Measurements from ENCODE around the gene ZSCAN29.

The ZSCAN29 gene

GRCh38 chr15:43352693-43353382 lies 18.0 kb downstream of the ZSCAN29 start:
- H3K36me3 ChIP-seq (ENCODE audit: control insufficient read depth, insufficient read depth, low read length), result peaks cover 15% of the 10 kb centered on the region
- H3K9me3 ChIP-seq (ENCODE audit: control insufficient read depth, low read length), result no peaks in the 10 kb centered on the region
- no peak overlapping the region for H3K27ac ChIP-seq (ENCODE audit: insufficient read depth, low read depth, low read length, poor library complexity, severe bottlenecking)
- no peaks in the 10 kb centered on the region for H3K4me1 ChIP-seq (ENCODE audit: control insufficient read depth, insufficient read depth, low read length)
- no peak overlapping the region for H3K4me3 ChIP-seq (ENCODE audit: insufficient read depth, low read depth, low read length)
- H3K27me3 ChIP-seq (ENCODE audit: control insufficient read depth, insufficient read depth, low read length, poor library complexity, severe bottlenecking), result no peaks in the 10 kb centered on the region
- WGBS, 2 experiments, result 97 to 98% methylated on average over 2 of the region's 2 CpGs

DNA sequence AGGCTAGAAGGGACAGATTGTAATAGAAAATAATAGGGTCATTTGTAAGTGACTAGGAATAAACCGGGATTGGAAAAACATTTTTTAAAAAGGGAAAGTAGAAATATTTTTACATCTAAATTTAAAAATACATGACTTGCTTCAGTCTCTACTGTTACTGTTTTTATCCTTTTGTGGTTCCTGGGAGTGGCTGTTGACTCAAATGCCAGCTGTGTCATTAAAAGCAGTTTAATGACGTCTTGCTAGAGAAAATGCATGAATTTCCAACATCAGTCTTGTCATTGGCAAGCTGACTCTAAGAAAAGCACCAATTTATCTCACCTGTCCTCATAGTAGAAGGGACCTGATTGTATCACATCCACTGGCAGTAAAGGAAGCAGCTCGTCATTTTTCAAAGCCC lies 23.7 kb downstream of the ZSCAN29 start:
- no peak overlapping the region for H3K27ac ChIP-seq (ENCODE audit: insufficient read depth, low read depth, low read length, poor library complexity, severe bottlenecking)
- no peaks in the 10 kb centered on the region for H3K4me1 ChIP-seq (ENCODE audit: control insufficient read depth, insufficient read depth, low read length)
- H3K36me3 ChIP-seq (ENCODE audit: control insufficient read depth, insufficient read depth, low read length), result peaks cover 21% of the 10 kb centered on the region
- no peak overlapping the region for H3K4me3 ChIP-seq (ENCODE audit: insufficient read depth, low read depth, low read length)
- WGBS, 2 experiments, result 90 to 92% methylated on average over 2 of the region's 3 CpGs
- H3K9me3 ChIP-seq (ENCODE audit: control insufficient read depth, low read length), result no peaks in the 10 kb centered on the region
- no peaks in the 10 kb centered on the region for H3K27me3 ChIP-seq (ENCODE audit: control insufficient read depth, insufficient read depth, low read length, poor library complexity, severe bottlenecking)

DNA sequence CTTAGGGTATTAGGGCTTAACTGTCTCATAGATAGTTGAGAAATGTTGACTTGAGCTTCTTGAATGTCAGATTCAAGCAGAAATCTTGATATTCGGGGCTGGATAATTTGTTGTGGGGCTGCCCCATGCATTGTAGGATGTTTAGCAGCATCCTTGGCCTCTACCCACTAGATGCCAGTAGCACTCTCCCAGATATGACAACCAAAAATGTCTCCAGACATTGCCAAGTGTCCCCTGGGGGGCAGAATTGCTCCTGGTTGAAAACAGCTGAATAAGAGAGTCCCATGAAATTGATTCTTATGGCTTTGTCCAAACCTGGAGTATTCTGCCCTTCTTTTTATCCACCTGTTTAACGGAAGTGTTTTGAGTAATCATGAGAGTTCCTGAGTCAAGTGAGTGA lies 24.5 kb downstream of the ZSCAN29 start:
- Histone ChIP-seq H3K4me1 (ENCODE audit: control insufficient read depth, insufficient read depth, low read length) (no peaks in the 10 kb centered on the region), H3K9me3 (ENCODE audit: control insufficient read depth, low read length) (no peaks in the 10 kb centered on the region), H3K4me3 (ENCODE audit: insufficient read depth, low read depth, low read length) (no peak overlapping the region), H3K36me3 (ENCODE audit: control insufficient read depth, insufficient read depth, low read length) (peaks cover 17% of the 10 kb centered on the region), H3K27ac (ENCODE audit: insufficient read depth, low read depth, low read length, poor library complexity, severe bottlenecking) (no peak overlapping the region), H3K27me3 (ENCODE audit: control insufficient read depth, insufficient read depth, low read length, poor library complexity, severe bottlenecking) (no peaks in the 10 kb centered on the region)
- WGBS, 2 experiments, result 94% methylated on average over 2 of the region's 2 CpGs

- 7% methylated on average over 7 of the region's 7 CpGs for WGBS, 2 experiments
- Histone ChIP-seq H3K36me3 (ENCODE audit: control insufficient read depth, insufficient read depth, low read length) (no peaks in the 10 kb centered on the region), H3K4me1 (ENCODE audit: control insufficient read depth, insufficient read depth, low read length) (peaks cover 4% of the 10 kb centered on the region), H3K9me3 (ENCODE audit: control insufficient read depth, low read length) (no peaks in the 10 kb centered on the region), H3K27me3 (ENCODE audit: control insufficient read depth, insufficient read depth, low read length, poor library complexity, severe bottlenecking) (no peaks in the 10 kb centered on the region), H3K4me3 (ENCODE audit: insufficient read depth, low read depth, low read length) (peak overlapping the region; percentile 89), H3K27ac (ENCODE audit: insufficient read depth, low read depth, low read length, poor library complexity, severe bottlenecking) (no peak overlapping the region)
These were observed 40.1 kb downstream of the ZSCAN29 start for GRCh38 chr15:43330780-43331087.

GRCh38 chr15:43329960-43330779 lies 40.7 kb downstream of the ZSCAN29 start, which contains the start of gene LCMT2:
Gene LCMT2 (minus strand): TSS chr15:43330573. CDS start chr15:43330489, 84 bp downstream.
- Histone ChIP-seq H3K4me1 (ENCODE audit: control insufficient read depth, insufficient read depth, low read length) (peaks cover 4% of the 10 kb centered on the region), H3K4me3 (ENCODE audit: insufficient read depth, low read depth, low read length) (peak within 1 kb of the TSS; percentile 89)

DNA sequence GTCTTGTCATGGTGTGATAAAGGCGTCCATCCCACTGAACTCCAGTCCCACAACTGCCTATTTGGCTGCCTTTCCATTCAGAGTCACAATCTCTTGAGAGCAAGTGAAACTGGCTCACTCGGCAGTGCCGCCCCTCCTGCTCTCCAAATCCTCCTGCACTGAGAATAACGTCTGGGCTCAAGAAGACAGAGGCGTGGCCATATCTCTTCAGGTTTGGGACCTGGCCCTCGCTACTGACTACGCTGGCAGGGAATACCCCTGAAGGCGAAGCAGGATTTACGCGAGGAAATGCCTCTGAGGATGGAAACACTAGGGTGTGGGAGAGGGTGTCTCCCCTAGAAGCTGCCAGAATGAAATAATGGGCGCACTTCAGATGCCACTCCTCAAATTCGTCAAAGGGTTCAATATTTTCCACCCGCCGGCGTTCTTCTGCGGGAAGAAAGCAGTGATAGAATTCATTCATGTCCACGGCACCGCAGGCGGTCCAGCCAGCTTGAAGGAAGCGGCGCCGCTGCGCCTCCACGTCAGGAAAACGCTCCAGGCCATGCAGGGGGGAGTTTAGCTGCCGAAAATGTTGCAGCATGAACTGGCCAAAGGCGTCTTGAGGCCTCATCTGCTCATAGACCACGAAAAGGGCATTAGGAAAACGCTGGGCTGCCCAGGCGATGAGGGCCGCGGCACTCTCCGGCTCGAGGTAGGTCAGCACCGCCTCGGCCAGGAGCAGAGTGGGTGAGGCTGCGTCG lies 41.5 kb downstream of the ZSCAN29 start:
- no peaks in the 10 kb centered on the region for H3K27me3 ChIP-seq (ENCODE audit: control insufficient read depth, insufficient read depth, low read length, poor library complexity, severe bottlenecking)
- WGBS, 2 experiments, result 19 to 20% methylated on average over 38 of the region's 38 CpGs
- peaks cover 4% of the 10 kb centered on the region for H3K4me1 ChIP-seq (ENCODE audit: control insufficient read depth, insufficient read depth, low read length)
- H3K9me3 ChIP-seq (ENCODE audit: control insufficient read depth, low read length), result no peaks in the 10 kb centered on the region
- peak overlapping the region; percentile 91 for H3K27ac ChIP-seq (ENCODE audit: insufficient read depth, low read depth, low read length, poor library complexity, severe bottlenecking)
- no peaks in the 10 kb centered on the region for H3K36me3 ChIP-seq (ENCODE audit: control insufficient read depth, insufficient read depth, low read length)
- H3K4me3 ChIP-seq (ENCODE audit: insufficient read depth, low read depth, low read length), result peak overlapping the region; percentile 89

More at GRCh38 chr15:43329960-43330779, 40.7 kb downstream of the ZSCAN29 start, which contains the start of gene LCMT2:
- no peaks in the 10 kb centered on the region for H3K27me3 ChIP-seq (ENCODE audit: control insufficient read depth, insufficient read depth, low read length, poor library complexity, severe bottlenecking)
- H3K36me3 ChIP-seq (ENCODE audit: control insufficient read depth, insufficient read depth, low read length), result no peaks in the 10 kb centered on the region
- WGBS, 2 experiments, result 0% methylated on average over 86 of the region's 86 CpGs
- no peaks in the 10 kb centered on the region for H3K9me3 ChIP-seq (ENCODE audit: control insufficient read depth, low read length)
- H3K27ac ChIP-seq (ENCODE audit: insufficient read depth, low read depth, low read length, poor library complexity, severe bottlenecking), result peak within 1 kb of the TSS; percentile 91

DNA sequence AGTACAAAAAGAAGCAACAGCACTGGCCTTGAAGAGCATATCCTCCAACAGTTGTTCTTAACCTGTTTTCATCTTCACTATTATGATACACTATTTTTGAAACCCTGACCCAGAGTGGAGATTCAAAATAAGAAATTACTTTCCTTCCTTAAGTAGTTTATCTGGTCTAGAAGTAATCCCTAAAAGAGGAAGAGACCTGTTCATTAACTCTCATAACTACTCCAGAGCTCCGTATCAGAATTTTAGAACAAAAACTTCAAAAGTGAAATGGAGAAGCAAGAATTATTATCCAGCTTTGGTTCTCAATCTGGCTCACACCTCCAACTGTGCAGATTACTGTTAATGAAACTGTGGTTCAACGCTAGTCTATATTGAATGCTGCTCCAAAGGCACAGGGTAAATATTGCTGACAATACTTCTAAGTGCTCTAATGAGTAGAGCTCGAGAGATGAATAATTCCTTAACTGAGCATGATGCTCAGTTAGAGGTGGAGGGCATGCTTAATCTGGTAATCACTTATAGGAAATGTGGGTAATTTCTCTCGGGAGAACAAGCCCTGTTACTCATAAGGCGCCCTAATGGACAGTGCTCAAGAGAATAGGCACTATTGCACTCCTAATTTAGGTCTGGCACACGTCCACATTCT lies 45.7 kb downstream of the ZSCAN29 start:
- Histone ChIP-seq H3K27me3 (ENCODE audit: control insufficient read depth, insufficient read depth, low read length, poor library complexity, severe bottlenecking) (peaks cover 4% of the 10 kb centered on the region), H3K9me3 (ENCODE audit: control insufficient read depth, low read length) (no peaks in the 10 kb centered on the region), H3K4me1 (ENCODE audit: control insufficient read depth, insufficient read depth, low read length) (no peaks in the 10 kb centered on the region), H3K36me3 (ENCODE audit: control insufficient read depth, insufficient read depth, low read length) (no peaks in the 10 kb centered on the region), H3K4me3 (ENCODE audit: insufficient read depth, low read depth, low read length) (no peak overlapping the region), H3K27ac (ENCODE audit: insufficient read depth, low read depth, low read length, poor library complexity, severe bottlenecking) (no peak overlapping the region)
- 84 to 87% methylated on average over 6 of the region's 6 CpGs for WGBS, 2 experiments

GRCh38 chr15:43318990-43319771 lies 51.7 kb downstream of the ZSCAN29 start:
- Histone ChIP-seq H3K27ac (ENCODE audit: insufficient read depth, low read depth, low read length, poor library complexity, severe bottlenecking) (no peak overlapping the region), H3K4me1 (ENCODE audit: control insufficient read depth, insufficient read depth, low read length) (no peaks in the 10 kb centered on the region), H3K9me3 (ENCODE audit: control insufficient read depth, low read length) (no peaks in the 10 kb centered on the region), H3K4me3 (ENCODE audit: insufficient read depth, low read depth, low read length) (no peak overlapping the region), H3K36me3 (ENCODE audit: control insufficient read depth, insufficient read depth, low read length) (no peaks in the 10 kb centered on the region), H3K27me3 (ENCODE audit: control insufficient read depth, insufficient read depth, low read length, poor library complexity, severe bottlenecking) (peaks cover 4% of the 10 kb centered on the region)
- WGBS, 2 experiments, result 84% methylated on average over 4 of the region's 4 CpGs

DNA sequence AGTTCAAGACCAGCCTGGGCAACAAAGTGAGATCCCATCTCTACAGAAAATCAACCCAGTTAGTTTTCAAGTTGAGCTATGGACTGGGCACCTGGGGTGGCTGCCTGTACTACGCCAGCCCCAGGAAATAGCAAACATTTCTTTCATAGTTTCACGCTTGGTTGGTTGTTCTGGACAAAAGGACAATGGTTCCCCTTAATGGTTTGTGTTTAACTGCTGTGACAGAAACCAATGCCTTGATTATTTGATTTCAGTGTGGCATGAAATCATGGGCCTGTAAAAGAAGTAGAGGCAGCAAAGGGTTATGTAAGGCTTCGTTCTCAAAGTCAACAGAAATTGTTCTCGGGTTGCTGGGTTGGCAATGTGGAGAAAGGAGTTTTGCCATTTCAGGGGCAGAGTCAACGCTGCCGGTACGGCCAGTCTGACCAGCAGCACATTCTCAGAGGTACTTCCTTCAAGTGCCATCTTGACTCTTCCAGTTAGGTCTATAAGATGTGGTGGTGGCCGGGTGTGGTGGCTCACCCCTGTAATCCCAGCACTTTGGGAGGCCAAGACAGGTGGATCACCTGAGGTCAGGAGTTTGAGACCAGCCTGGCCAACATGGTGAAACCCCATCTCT lies 53.2 kb downstream of the ZSCAN29 start:
- Histone ChIP-seq H3K27me3 (ENCODE audit: control insufficient read depth, insufficient read depth, low read length, poor library complexity, severe bottlenecking) (peaks cover 4% of the 10 kb centered on the region), H3K4me1 (ENCODE audit: control insufficient read depth, insufficient read depth, low read length) (no peaks in the 10 kb centered on the region), H3K27ac (ENCODE audit: insufficient read depth, low read depth, low read length, poor library complexity, severe bottlenecking) (no peak overlapping the region), H3K36me3 (ENCODE audit: control insufficient read depth, insufficient read depth, low read length) (no peaks in the 10 kb centered on the region), H3K4me3 (ENCODE audit: insufficient read depth, low read depth, low read length) (no peak overlapping the region), H3K9me3 (ENCODE audit: control insufficient read depth, low read length) (no peaks in the 10 kb centered on the region)
- 88 to 91% methylated on average over 8 of the region's 8 CpGs for WGBS, 2 experiments
